HG03354 (cell line): ENCODE measurements around the gene CADM1.

Experiments used
- ATAC-seq: cut with Tn5 transposase; IDR thresholded peaks from one replicate; pipeline ENCODE4 v1.9.1; 2021; ENCODE audit warnings: mild to moderate bottlenecking; ENCODE audit not compliant: unreplicated experiment, poor library complexity, severe bottlenecking

CADM1 gene

DNA sequence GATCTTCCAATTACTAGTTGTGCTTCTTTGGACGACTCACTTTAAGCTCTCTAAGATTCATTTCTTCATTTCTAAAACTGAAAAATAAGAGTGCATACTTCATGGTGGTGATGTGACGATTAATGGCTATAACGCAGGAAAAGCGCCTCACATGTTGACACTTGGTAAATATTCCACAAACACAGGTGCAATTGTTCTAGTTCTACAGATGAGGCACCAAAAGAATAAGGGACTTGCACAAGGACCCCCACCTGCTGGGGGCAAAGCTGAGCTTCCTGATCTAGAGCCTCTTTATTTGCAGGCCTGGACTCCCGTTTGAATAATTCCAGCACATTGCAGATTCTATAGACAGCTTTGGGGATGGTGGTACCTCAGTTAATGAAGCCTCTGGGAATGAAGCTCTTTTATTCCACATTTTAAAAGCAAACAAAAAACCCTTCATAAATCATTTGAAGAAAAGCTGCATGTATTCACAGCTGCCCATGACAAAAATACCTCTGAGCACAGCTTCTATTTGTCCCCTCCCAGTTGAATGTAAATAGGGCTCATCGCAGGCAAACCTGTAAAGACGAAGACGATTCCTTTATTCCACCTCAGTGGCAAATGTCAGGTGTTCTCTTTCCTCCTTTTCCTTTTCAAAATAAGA lies 14.9 kb upstream of the CADM1 start:
- no peak for ATAC-seq

DNA sequence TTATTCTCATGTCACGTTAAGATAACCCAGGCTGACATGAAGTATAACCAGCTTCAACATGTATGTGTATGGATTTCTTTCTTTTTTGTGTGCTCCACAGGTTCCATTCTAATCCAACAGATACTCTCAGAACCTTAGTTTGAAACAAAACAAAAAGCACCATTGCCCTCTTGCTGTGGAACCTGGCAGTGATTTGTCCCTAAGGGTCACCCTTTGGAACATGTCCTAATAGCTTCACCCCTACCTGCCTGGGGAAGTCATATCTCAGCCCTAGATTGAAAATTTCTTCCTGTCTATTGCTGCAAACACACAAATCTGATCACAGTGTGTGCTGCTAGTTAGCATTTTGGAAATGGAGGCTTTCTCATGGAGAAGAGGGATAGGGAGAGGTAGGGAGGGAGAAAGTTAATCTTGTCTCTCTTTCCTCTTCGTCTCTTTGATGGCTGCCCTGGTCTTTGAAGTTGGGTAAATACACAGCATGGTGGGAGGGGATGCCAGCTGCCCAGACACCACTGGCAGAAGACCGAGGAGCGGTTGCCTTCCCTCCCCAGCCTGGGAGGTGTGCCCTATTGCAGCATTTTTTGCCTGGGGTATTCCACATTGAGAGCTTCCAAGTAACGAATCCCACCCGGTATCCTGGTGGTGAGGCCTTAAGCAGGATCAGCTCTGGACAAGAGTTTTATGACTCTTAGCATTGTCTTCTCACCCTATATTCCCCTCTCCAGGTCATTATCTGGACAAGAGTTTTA lies 11.6 kb upstream of the CADM1 start:
- ATAC-seq, result no peak

DNA sequence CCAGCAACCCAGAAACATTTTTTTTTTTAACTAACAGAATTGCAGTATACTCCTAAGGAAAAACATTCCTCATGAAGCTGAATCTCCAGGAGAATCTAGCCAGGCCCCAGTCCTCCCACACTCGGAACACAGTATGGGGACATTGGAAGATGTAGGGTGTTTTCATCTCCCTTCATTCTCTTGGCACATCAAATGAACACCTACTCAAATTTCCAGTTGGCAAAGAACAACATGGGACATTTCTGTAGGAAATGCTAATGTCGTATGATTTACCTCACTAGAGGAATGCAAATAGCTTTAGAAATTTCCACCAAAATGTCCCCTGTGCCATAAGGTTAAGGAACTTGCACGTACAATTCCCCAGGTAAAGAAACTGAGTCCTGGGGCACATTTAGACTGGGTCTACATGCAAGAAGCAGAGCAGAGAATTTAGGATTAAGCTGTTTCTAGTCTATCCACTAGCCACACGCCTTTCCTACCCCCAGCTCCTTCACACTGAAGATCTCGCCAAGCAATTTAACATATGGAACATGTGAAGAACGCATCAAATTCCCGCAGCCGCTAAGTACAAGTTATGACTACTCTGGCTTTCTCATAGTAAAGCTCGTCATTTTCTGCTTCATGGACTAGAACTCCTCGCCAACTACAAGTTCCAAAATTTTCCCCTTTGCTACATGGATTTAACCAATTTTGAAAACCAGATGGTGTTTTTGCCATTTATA lies 2.9 kb upstream of the CADM1 start:
- ATAC-seq, result no peak

DNA sequence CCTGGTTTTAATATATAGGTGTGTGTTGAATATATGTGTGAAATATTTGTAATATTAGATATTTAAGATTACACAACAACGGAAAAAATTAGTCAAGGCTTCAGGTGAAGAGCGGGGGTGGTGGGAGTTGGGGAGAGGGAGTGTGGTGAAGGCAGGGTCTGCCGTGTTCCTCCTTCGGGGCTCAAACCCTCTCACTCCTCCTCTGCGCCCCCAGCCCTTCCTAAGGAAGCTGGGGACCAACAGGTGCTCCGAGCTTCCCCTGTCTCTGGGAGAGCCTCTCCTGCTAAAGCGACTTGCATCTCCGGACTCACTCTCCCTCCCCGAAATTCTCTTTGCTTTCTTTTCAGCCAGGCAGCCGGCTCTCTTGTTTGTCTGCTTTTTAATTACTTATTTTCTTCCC lies 960 bp upstream of the CADM1 start:
- no peak for ATAC-seq

DNA sequence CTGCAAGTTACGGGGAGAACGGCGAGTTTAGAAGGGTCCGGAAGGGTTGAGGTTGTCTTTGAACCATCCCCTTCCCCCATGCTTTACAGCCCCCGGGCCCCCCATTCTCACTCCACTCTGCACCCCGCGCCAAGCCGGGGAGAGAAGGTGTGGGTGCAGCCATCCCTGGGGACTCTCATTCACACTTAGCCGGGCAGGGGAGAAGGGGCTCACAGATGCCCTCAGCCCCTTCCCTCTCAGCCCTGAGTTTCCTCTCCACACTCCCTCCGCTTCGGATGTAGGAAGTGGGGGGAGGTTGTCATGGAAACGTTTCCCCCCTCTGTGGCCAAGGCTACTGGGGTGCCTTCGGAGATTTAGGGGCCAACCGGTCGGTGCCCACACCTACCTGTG lies 334 bp downstream of the CADM1 start:
- peak; percentile 10 for ATAC-seq

DNA sequence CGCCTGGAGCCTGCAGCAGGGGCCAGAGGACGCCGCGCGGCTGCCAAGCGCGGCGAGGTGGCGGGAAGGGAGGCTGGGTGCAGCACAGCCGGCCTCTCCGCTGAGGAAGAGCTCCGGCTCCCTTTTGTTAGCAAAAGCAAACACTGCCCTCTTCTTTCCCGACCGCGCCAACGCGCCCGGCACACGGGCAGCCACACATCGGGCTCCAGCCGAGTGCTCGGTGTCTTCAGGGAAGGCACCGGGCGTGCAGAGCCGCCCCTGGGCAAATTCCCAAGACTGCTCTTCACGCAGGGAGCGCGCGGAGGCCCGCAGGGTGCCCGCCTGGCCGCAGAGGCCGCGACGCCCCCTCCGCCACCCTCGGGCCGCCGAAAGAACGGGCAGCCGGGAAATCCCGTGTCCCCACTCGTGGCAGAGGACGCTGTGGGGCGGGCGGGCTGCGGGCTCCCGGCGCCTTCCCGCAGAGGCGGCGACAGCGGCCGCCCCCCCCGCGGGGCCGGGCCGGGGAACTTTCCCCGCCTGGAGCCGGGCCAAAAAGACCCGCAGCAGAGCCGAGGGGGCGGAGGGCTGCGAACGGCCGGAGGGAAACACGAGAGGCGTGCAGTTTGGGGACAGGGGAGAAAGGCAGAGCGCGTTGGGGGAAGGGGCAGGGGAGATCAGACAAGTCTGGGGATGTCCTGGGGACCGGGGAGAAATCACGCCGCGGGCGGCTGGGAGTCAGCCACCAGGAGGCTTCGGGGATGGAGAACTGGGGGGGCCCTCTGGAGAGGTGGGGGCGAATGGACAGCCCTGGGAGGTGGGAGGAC lies 931 bp downstream of the CADM1 start:
- no peak for ATAC-seq

DNA sequence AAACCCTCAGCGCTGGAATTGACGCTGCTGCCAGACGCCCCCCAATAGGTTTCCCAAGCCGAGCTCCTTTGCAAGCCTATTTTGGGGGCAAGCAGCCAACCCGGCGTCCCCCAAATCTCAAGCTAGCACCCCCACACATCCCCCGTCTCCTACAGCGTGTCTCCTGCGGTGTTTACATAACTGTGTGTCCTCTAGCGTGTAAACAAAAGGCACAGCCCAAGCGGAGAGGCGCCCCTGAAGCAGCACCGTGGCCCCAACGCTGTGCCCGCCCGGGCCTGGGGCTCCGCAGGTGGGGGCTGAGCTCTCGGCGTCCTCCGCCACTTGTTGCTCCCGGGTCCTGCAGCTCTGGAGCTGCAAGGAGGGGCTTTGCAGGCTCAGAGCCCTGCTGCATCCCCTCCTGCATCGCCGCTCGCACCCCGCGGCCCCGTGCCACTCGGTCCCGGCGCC lies 1.6 kb downstream of the CADM1 start:
- ATAC-seq, result no peak

DNA sequence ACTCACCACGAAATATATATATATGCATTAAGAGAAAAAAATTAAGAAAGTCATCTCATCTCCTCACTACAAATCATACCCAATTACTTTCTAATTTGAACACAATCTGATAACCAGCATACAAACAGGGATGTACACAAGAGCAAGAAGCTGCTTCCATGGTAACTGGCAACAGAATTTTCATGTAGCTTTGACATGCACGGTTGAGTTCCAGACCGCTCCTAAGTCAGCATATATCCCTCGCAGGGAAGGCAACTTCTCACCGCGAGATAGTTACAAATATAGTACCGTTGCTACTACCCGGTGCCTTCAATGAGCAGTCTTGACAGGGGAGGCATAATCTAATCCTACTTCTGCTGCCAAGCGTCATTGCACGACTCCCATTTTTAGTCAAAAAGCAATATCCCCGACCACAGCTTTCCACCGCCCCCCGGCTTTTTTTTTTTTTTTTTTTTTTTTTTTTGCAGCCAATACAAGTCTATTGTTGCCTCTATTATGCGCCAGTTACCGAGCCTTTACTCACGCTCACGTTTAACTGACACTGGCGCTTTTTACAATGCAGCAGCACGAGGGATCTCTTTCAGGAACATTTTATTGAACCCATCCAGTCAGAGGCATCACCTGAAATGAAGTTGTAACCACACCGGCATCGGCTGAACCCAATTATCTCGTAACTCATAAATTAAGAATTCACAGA lies 2.2 kb downstream of the CADM1 start:
- ATAC-seq, result no peak

DNA sequence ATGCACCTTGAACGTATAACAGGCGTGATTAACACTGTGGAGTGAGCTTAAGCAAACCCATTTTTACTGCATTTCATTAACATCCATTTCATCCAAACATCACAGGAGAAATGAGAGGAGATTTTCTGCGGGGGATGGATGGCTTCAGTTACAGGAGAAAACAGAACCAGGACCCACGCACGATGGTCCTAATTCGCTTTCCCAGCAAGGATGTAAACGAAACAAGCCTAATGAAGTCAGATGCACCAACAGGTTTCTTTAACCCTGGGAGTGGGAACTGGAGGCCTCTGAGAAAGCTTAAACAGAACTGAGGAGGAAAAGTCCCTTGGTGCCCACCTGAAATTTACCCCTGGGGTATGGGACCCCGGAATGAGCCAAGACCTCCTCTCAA lies 2.7 kb downstream of the CADM1 start:
- no peak for ATAC-seq

DNA sequence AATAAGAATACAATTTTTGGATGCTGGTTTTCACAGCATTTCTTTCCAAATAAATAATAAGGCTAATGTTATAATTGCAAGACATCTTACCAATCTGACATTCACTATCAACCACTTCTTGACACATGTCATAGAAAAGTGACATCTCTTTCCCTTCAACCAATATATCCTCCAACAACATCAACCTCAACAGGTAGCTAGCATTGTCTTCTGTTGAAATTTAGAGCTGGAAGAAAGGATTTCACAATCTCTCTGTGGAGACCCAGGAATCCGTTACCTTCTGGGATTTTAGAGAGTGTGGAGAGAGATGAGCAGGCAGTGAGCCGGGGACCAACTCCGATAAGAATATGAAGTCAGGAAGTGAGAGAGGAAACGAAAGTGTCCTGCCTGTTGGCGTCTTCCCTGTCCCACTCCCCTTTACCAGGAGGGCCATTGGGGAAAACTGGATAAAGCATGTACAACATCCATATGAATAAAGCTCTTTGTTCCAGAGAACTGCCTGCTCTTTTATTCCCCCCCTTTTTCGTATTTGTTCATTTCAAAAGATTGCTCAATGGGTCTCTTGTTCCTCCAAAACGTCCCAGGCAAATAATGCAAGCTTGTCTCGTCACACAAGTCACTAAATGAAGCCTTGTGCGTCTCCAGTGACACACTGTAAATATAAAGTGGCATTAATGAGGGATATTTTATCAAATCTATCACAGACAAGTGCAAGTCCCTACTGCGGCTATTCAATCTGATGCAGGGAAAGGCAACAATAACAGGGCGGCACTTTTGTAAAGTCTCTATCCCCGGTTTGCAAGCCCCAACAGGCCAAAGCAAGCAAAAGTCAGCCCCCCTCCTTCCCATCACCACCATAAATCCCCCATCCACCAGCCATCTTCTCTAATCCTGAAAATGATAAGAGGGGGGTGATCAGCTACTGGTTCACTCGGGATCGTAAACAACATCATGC lies 3.4 kb downstream of the CADM1 start:
- no peak for ATAC-seq

DNA sequence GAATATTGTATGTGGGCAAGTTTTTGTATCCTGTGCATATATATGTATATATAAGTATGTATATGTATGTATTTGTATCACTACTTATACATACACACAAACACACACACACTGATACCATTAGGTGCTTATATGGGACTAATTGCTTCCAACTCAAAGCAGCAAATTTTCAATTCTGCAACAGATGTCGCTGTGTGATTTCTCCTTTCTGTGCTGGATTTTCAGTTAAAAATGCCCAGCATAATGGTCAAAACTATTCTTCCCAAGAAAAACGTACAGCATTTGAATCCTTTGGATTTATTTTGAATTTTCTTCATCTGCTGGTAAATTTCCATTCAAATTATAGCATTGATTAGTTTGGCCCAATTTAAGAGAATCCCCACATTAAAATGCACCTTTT lies 4.3 kb downstream of the CADM1 start:
- no peak for ATAC-seq

DNA sequence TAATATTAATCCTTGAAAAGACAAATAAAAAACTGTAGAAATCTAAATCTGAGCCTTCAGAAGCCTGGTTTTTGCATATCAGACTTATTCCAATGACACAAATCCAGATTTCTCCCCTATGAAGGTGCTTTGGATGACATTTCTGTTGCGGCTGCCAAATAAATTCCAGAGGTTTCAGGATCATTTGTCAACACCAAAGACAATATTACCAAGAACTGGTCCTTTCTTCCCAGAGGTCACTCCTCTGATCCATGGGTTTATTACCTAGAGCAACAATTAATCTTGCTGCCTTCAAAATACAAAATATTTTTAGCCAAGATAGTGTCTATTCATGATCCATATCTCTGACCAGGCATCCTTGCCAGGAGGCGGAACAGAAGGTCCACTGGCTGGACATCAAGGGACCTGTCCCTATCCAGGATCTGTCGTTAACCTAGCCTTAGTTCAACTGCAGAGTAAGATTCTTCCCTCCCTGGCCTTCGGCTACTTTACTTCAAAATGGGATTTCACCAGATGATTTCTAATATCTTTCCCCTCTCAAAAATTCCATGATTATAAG lies 4.9 kb downstream of the CADM1 start:
- no peak for ATAC-seq

DNA sequence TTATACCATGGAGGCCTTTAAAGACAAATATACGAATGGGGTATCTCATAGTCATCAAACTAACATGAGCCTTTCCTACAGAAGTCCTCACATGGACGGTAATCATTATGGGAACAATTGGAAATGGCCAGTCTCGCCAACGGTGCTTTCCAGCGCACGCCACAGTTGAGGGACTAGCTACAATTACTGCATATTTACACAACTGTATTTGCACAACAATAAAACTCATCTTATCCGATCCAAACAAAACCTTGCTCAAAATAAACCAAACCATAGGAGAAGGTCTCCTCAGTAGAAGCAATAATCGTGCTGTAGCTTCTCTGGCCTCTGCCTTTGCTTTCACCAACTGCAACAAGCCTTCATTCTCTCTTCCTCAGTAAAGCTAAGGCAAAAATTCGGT lies 5.9 kb downstream of the CADM1 start:
- ATAC-seq, result no peak

DNA sequence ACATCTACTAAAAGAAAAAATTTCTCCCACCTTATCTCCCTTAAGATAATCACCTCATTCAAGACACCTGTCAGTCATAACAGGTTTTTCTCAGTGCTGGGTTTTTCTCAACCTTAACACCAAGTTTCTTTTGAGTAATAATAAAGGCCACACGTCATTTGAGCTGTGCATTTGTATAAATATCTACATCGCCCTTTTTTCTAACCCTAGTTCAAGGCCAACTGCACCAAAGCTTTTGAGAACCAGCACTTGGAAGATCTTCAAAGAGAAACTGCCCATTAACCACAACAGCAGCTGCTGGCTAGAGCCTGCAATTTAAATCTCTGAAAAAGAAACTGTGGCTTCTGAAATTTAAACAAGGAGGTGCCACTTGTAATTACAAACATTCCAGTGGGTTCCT lies 6.9 kb downstream of the CADM1 start:
- ATAC-seq, result peak; percentile 55

DNA sequence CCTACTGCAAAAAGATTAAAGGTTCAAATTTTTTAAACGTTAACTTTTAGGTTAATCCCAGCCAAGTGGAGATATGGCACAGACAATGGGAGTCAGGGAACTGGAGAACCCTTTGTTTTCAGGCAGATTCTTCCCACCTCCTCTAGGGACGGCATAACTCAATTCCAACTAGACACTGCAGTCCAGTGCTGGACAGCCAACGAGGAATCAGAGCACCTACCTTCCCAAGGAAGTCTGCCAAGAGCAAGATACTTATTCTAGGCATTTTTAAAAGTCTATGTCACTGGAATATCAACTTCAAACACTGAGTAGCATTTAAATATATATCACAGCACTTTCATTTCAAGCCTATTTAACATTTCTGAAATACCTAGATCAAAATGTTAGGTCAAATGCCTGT lies 7.3 kb downstream of the CADM1 start:
- ATAC-seq, result no peak

DNA sequence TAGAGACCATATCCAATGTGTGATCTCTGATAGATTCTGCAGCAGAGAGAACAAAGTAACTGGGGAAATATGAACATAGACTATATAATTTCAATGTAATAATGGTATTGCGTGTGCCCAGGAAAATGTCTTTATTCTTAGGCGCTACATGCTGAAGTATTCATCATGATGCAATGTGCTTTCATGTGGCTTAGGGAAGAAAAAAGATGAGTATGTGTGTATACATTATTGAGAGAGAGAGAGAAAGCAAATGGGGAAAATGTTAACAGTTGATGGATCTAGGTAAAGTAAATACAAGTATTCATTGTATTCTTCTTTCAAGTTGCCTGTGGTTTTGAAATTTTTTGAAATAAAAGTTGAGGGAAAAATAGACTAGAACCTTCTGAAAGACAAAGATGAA lies 10.3 kb downstream of the CADM1 start:
- no peak for ATAC-seq

DNA sequence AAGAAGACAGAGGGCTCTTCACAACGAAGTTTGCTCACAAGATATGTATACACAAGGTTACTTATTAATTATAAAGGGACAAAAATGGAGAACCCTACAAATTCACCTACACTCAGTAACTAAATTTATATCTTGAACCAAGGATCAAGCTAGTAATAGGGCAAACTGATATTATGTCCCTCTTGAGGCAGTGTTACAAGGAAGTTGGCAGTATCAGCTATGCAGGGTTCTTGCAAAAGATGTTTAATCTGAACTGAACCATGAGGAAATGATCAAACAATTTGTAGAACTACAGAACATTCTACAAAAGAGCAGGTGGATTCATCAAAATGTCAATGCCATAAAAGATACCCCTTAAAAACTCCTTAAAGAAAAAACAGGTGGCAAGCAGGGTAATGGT lies 10.7 kb downstream of the CADM1 start:
- ATAC-seq, result no peak

DNA sequence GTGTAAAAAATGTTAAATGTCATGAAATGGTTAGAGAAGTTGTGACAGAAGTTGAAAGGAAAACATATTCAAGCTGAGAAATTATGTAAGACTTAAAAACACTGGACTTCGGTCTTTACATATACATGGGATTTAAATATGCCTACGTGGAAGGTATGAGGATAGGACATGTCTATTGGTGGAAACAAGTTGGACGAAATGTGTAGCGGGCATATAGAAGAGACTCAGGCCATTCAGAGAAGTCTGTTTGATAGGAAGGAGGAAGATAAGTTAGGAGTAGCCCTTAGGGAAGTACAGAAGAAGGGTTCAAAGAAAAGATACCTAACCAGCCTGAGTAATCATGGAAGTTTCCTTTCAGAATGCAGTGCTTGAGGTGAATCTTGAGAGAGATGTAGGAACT lies 14.7 kb downstream of the CADM1 start:
- no peak for ATAC-seq
